HG02852 (cell line): Measurements from ENCODE around the gene PRM3.
A peak's percentile ranks its signal among the peaks of the same experiment; 100 is the strongest.
"Not testable (repeated sequence)": the region's sequence is repeated elsewhere in the genome, so short reads cannot be mapped to it uniquely, and the experiment has no call there.

Experiments used
- ATAC-seq: cut with Tn5 transposase; IDR thresholded peaks from one replicate; pipeline ENCODE4 v1.9.1; 2021; ENCODE audit warnings: mild to moderate bottlenecking, moderate library complexity; ENCODE audit not compliant: unreplicated experiment

Gene PRM3

DNA sequence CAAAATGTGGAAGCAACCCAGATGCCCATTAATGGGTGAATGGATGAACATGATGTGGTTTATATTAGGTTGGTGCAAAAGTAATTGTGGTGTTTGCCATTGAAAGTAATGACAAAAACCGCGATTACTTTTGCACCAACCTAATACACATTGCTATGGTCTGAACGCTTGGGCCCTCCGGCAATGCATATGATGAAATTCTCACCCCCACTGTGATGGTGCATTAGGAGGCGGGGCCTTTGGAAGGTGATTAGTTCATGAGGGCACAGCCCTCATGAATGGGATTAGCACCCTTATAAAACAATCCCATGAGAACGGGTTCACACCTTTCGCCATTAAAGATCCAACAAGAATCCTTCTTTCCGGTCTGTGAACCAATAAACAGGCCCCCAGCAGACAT lies 33.0 kb upstream of the PRM3 start:
- no peak for ATAC-seq

DNA sequence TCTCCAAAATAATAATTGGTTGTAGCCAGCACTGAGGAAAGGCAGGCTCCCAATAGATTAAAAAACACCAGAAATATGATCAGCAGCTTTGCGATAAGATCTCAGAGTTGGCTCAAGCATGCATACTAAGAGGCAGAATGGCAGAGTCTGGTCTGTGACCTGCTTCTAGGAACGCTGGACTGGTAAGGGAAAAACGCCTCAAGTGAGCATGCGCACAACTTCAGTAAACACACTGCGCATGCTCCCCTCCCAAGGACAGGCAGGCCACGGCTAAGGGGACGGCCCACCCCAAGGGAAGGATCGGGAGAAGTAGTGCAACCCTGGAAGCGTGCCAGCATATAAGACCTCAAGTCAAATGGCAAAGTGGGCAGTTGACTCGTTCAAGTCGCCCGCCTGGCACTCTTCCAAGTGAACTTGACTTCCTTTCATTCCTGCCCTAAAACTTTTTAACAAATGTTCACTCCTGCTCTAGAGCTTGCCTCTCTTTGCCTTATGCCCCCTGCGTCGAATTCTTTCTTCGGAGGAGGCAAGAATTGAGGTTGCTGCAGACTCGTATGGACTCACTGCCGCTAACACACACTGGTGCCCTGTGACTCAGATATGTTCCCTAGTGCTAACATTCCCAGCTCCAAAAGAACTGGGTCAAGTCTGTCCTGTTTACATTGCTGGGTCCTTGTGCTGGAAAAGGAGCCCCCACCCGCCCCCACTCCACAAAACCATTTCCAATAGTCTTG lies 30.1 kb upstream of the PRM3 start:
- ATAC-seq, result no peak

DNA sequence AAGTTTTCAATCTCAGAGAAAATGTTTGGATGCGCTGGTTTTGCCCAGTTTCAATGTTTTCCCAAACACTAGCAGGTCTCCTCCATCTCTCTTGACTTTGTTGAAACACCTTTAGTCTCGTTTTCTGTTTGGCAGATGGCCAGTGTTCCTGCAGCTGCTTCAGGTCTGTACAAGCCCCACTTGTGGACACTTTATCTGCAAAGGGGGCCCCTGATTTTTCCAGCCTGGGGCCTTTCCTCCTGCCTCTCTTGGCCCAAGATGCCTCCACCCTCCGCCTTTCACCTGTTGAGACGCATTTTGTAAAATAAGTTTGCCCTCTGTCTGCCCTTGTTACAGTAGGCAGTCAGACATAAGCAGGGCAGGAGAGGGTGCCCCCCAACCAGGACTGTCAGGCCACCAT lies 29.5 kb upstream of the PRM3 start:
- no peak for ATAC-seq

DNA sequence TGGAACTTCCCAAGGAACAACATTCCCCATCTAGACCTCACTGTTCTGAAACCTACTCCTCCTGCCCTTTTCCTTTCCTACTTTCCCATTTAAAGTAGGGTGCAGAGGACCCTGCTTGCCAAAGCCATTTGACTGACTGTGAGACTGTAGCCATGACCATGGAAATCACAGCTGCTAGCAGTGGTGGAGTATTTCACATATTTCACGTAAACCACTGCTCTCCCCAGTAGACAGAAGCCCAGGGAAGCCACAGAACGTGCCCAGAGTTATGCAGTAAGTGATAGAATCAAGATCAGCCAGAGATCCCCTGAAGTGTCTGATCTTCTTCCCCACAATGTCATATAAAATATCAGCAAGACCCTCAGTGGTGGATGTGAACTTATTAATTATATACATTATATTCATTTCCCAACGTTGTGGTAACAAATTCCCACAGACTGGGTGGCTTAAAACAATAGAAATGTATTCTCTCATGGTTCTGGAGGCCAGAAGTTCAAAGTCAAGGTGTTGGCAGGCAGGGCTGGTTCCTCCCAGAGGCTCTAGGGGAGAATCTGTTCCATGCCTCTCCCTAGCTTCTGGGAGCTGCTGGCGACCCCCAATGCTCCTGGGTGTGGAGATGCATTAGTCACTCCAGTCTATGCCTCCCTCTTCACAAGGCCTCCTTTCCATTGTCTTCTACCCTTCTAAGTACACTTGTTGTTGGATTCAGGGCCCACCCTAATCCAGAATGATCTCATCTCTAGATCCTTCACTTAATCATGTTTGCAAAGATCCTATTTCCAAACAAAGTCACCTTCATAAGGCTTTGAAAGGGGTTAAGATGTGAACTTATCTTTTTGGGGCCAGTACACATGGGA lies 28.4 kb upstream of the PRM3 start:
- ATAC-seq, result no peak

DNA sequence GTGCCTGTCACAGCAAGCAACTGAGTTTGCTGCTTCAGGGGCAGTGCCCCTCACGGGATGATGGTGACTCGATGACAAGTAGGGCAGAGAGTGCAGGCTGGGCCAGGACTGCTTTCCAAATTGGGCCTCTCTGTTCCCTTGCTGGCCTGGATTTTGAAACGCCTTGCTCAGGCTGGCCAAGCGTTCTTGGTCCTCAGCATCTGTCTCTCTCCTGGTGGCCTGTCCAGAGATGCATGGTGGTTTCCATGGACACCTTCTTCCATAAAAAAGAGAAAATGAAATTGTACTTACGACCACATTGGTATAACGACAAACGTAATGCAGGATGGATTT lies 27.1 kb upstream of the PRM3 start:
- no peak for ATAC-seq

DNA sequence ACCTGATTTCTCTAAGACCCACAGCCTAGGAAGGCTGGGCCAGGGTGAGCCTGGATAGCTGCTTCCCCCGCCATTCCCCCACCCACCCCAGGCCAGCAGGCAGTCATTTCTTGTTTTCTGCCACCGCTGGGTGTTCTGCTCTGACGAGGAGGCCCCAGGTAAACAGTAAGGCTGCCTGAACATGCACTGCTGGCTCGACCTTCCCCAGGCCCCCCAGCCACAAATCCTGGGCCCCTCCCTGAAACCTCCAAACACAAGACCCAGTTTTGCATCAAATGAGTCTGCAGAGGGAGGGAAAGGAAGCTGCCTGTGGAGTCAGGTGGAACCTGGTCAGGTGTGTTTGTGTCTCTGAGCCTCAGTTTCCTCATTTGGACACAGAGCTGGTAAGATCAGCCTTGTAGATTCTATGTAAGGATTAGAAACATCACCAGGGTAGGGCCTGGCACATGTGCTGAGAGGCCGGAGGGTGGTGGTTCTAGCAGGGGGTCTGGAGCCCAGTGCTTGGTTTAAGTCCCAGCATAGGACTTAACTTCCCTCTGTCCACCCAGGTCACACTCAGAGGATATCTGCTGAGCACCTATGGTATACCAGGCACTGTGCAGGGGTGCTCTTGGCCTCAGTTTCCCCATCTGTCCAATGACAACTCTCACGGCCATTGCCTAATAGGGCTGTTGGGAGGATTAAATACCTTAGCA lies 26.6 kb upstream of the PRM3 start:
- ATAC-seq, result no peak

DNA sequence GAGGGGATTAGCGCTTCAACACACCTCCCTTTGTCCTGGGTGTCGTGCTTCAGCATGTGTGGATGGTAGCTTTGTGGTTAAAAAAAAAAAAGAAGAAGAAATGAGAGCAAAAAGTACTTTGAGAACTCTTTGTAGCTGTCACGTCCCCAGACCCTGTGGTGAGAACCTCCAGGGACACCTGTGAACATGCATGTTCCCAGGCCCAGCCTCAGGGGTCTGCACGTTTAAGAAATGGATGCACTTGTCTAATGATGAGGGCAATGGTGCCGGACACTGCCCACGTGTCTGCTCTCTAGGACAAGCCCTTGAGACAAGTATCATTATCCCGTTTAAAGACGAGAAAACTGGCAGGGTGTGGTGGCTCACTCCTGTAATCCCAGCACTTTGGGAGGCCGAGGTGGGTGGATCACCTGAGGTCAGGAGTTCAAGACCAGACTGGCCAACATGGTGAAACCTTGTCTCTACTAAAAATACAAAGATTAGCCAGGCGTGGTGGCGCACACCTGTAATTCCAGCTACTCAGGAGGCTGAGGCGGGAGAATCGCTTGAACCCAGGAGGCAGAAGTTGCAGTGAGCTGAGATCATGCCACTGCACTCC lies 25.6 kb upstream of the PRM3 start:
- not testable (repeated sequence) for ATAC-seq

DNA sequence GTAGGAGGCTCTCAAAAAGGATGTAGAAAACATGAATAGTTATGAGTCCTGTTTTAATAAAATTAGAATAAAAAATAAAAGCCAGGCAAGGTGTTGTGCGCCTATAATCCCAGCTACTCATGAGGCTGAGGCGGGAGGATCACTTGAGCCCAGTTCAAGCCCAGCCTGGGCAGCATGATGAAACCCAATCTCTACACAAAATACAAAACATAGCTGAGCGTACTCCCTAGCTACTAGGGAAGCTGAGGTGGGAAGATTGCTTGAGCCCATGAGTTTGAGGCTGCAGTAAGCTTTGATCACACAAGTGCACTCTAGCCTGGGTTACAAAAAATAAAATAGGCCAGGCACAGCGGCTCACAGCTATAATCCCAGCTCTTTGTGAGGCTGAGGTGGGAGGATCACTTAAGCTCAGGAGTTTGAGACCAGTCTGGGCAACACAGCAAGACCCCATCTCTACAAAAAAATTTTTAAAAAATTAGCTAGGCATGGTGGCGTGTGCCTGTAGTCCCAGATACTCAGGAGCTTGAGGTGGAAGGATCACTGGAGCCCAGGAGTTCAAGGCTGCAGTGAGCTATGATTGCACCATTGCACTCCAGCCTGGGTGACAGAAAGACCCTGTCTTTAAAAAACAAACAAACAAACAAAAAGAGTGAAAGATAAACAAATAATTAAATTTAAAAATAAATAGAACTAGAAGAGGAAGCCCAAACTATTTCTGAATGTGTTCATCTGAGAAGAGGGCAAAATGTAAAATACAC lies 24.9 kb upstream of the PRM3 start:
- ATAC-seq, result no peak

DNA sequence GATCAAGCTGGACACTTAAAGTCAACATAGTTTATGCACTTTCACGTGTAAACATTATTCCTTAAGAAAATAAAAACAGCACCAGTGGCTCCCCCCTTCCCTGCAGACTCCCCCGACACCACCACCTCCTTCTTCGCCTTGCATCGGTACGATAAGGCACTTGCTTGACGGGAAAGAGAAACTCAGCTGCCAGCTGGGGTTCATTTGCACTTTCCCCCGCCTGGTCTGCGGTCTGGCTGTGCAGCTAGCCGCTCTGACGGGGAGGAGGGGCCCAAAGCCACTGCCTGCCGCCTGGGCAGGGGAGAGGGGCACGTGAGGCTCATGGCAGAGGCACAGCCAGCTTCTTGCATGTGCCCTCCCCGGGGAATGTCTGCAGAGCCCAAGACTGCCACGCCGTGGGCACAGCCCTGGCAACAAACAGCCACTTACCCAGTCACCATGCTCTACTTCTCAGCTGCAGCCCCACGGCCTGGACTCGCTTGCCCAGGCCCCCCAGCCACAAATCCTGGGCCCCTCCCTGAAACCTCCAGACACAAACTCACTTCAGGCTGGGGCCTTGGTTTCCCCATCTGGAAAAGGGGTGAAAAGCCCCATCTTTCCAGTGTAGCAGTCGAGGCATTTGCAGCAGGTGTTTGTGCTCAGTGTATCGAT lies 24.2 kb upstream of the PRM3 start:
- peak; percentile 74 for ATAC-seq

DNA sequence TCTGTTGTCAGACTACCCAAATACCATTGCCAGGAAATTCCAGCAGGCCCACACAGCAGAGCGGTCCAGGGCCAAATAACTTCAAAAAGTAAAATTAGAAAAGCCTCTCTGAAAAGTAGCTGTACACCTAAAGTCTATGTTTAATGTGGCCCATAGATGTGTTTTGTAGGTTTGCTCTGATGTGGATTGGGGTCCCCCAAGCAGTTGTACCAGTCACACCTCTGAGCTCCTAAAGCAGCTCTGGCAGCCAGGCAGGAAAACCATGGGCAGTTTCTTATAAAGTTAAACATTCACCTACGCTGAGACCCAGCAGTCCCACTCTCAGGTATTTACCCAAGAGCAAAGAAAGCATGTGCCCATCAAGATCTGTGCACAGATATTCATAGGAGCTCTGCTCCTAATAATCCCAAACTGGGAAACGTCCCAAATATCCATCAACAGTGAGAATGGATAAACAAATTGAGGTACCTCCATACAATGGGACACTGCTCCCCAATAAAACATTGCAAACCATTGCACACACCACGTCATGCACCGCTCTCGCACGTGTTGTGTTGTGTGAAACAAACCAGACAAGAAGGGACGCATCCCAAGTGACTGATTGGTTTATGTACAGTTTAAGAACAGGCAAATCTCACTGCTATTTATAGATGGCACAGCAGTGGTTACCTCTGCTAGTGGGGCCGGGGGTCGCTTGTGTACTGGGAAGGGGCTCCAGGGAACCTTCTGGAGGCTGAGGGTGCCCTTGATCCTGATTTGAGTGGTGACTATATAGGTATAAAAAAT lies 23.5 kb upstream of the PRM3 start:
- peak; percentile 14 for ATAC-seq

DNA sequence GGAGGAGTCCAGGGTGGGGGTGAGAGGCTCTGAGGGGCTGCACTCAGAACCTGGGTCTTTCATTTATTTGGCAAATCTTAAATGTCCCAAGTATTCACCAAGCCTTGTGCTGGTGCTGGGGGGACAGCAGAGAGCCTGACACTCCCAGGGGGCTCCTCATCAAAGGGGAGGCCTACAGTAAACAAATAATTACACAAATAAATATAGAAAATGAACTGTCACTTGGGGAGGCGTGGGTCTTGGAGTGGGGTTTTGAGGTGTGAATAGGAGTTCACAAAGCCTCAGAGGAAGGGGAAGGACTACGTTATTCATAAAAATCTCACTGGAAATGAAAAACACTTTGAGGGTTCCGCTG lies 22.9 kb upstream of the PRM3 start:
- no peak for ATAC-seq

DNA sequence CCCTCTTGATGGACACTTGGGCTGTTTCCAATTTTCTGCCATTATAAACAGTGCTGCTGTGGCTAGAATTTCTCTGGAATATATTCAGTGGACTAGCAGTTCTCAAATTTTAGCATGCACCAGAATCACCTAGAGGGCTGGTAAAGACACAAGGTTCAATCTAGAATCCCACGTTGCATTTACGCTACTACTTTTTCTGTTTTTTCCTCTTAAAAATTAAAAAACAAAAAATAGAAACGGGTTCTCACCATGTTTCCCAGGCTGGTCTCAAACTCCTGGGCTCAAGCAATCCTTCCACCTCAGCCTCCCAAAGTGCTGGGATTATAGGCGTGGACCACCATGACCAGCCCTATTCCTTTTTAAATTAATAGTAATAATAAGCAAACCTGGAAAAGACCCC lies 22.2 kb upstream of the PRM3 start:
- ATAC-seq, result no peak

DNA sequence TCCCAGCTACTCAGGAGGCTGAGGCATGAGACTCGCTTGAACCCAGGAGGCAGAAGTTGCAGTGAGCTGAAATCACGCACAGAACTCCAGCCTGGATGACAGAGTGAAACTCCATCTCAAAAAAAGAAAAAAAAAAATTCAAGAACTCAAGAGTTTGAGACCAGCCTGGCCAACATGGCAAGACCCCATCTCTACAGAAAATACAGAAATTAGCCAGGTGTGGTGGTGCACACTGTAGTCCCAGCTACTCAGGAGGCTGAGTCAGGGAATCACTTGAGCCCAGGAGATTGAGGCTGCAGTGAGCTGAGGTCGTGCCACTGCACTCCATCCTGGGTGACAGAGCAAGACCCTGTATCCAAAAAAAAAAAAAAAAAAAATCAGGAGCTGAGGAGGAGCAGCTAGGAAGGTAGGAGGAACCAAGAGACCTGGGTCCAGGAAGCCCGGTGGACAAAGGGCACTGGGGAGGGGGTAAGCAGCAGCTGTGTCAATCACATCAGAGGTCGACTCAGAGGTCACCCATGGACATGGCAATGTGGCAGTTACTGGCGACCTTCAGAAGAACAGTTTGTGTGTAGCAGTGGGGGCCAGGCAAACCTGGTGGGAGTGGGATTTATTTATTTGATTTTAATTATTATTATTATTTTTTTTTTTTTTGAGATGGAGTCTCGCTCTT lies 18.8 kb upstream of the PRM3 start:
- ATAC-seq, result no peak

DNA sequence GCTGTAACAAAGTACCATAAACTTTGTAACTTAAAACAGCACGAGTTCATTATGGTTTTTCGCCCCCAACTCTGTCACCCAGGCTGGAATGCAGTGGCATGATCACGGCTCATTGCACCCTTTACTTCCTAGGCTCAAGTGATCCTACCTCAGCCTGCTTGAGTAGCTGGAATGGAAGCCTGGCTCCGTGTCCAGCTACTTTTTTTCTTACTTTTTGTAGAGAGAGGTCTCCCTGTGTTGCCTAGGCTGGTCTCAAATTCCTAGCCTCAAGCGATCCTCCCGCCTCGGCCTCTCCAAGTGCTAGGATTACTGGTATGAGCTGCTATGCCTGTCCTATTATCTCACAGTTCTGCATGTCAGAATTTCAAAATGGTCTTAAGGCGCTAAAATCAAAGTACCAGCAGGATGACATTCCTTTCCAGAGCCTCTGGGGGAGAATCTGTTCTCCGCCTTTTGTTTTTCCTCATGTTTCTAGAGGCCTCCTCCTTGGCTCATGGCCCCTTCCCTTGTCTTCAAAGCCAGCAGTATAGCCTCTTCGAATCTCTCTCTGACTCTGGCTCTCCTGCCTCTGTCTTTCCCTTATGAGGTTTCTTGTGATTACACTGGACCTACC lies 17.8 kb upstream of the PRM3 start:
- no peak for ATAC-seq

DNA sequence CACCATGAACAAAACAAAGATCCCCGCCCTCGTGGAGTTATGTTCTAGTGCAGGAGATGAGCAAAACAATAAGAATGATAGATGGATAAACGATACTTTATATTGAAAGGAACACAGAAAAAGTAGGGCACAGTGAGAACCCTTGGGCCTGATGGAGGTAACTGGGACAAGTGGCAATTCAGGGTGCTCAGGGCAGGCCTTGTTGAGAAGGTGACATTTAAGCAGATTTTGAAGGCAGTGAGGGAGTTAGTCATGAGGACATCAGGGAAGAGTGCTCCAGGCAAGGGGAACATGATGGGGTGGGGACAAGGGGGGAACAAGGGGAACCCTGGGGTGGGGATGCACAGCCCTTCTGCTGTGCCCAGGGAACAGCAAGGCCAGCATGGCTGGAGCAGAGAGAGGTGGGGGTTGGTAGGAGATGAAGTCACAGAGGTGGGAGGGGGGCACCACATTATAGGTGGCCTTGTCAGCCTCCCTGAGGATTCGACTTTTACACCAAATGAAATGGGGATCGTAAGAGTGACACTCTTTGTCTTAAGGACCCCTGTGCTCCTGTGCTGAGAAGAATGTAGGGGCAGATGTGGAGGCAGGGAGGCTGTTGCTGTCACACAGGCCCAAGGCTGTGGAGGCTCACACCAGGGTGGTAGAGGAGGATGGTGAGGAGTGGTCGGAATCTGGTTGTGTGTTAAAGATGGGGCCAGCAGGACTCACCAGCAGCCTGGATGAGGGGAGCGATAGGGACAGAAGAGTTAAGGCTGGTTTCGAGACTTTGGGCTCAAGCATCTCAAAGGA lies 16.9 kb upstream of the PRM3 start:
- no peak for ATAC-seq

DNA sequence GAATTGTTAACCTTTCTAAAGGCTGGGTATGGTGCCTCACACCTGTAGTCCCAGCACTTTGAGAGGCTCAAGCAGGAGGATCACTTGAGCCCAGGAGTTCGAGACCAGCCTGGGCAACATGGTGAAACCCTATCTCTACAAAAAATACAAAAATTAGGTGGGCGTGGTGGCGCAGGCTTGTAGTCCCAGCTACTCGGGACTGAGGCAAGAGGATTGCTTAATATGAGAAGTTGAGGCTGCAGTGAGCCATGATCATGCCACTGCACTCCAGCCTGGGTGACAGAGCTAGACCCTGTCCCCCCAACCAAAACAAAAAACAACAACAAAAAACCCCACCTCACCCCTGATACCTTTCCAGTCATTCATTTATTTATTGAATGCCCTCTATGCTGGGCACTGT lies 16.3 kb upstream of the PRM3 start:
- ATAC-seq, result not testable (repeated sequence)

DNA sequence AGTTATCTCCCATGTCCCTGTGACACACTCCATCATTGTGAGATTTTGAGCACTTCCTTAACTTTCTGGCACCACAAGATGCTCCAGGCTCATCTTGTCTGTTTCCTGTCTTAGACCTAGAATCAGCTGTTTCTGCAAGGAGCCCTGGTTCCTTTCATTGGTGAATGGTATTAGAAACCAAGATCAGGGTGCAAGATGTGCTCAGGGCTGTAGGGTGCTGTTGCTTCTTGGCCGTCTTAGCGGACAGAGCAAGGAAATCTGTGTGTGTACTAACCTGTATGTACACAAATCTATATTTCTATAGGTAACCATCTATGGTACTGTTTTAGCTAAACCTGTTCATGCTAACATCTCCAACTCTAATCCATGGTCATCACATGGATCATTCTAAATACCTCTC lies 15.8 kb upstream of the PRM3 start:
- ATAC-seq, result no peak

DNA sequence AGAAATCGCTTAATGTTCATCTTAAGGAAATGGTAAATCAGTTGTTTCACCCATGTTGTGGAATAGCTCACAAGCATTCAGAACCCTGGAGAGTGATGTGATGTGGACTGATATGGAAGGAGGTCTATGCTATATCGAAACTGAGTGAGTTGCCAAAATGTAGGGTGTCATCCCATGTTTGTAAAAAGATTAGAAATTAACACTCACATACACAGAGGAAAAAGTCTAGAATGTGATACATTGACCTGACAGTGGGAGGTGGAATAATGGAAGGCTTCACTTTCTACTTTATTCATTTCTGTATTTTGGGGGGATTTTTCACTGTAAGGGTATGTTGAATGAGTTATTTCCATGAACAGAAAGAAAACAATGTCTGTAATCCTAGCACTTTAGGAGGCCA lies 12.4 kb upstream of the PRM3 start:
- no peak for ATAC-seq
